Osteocyte (in vitro differentiated cells): ENCODE measurements around the gene ABL1. TPM values are rescaled to one million over a fixed set of nuclear protein-coding genes. Genes with fewer than 3 reads are reported as not detected.

ENCODE experiments used
- DNase-seq: peaks from one replicate; pipeline ENCODE4 v3.0.0; 2021; ENCODE audit warnings: mixed read lengths; ENCODE audit not compliant: unreplicated experiment; ENCODE audit errors: extremely low spot score
- H3K27ac Mint-ChIP-seq: one replicate; pipeline ENCODE4 v1.8.0; 2021; ENCODE audit warnings: mild to moderate bottlenecking, mixed read lengths; ENCODE audit not compliant: unreplicated experiment
- H3K27me3 Mint-ChIP-seq: one replicate; pipeline ENCODE4 v1.8.0; 2021; ENCODE audit warnings: mixed read lengths; ENCODE audit not compliant: unreplicated experiment
- H3K36me3 Mint-ChIP-seq: one replicate; pipeline ENCODE4 v1.8.0; 2021; ENCODE audit warnings: mixed read lengths; ENCODE audit not compliant: unreplicated experiment
- H3K4me1 Mint-ChIP-seq: one replicate; pipeline ENCODE4 v1.8.0; 2021; ENCODE audit warnings: mixed read lengths; ENCODE audit not compliant: unreplicated experiment
- H3K4me3 Mint-ChIP-seq: one replicate; pipeline ENCODE4 v1.8.0; 2021; ENCODE audit warnings: mild to moderate bottlenecking, moderate library complexity, mixed read lengths; ENCODE audit not compliant: unreplicated experiment
- H3K9me3 Mint-ChIP-seq: one replicate; pipeline ENCODE4 v1.8.0; 2021; ENCODE audit warnings: mixed read lengths; ENCODE audit not compliant: unreplicated experiment
- total RNA-seq: library from RNA; stranded (reverse); gene quantifications from 2 replicates; pipeline ENCODE4 v1.2.1, GENCODE V29; 2021
- TF ChIP-seq, protein P1 (sequence below): fragments of 200-600 bp; sonication (generic); IDR thresholded peaks from 2 replicates; pipeline ENCODE4 v1.5.0; 2021; ENCODE audit warnings: antibody characterized with exemption, mild to moderate bottlenecking, moderate library complexity

Gene ABL1
- total RNA-seq, 1 donor from 2014 or later = 101 TPM

DNA sequence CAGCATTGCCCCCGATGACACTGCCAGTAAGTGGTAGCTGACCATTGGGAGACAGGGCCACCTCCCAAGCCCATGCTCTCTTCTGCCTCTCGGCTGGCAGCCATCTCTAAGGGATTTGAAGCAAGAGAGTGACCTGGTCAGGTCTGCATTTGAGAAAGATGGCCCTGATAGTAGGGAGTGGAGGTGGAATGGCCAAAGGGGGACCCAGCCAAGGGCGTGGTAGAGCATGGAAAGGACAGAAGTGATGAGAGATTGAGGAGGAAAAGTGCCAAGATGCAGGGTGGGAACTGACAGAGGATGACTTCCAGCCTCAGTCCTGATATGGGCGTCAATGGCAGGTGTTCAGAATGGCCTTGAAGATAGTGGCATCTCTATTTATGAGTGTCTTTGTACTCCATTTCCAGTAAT lies 9.0 kb downstream of the ABL1 start:
- H3K36me3 Mint-ChIP-seq = no peaks in the 10 kb centered on the region
- peak overlapping the region; percentile 97 for H3K27ac Mint-ChIP-seq
- no peaks in the 10 kb centered on the region for H3K27me3 Mint-ChIP-seq
- H3K4me1 Mint-ChIP-seq = peaks cover 84% of the 10 kb centered on the region
- H3K9me3 Mint-ChIP-seq = no peaks in the 10 kb centered on the region
- no peak for DNase-seq
- TF ChIP-seq, protein P1, sequence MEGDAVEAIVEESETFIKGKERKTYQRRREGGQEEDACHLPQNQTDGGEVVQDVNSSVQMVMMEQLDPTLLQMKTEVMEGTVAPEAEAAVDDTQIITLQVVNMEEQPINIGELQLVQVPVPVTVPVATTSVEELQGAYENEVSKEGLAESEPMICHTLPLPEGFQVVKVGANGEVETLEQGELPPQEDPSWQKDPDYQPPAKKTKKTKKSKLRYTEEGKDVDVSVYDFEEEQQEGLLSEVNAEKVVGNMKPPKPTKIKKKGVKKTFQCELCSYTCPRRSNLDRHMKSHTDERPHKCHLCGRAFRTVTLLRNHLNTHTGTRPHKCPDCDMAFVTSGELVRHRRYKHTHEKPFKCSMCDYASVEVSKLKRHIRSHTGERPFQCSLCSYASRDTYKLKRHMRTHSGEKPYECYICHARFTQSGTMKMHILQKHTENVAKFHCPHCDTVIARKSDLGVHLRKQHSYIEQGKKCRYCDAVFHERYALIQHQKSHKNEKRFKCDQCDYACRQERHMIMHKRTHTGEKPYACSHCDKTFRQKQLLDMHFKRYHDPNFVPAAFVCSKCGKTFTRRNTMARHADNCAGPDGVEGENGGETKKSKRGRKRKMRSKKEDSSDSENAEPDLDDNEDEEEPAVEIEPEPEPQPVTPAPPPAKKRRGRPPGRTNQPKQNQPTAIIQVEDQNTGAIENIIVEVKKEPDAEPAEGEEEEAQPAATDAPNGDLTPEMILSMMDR = no peak
- no peak overlapping the region for H3K4me3 Mint-ChIP-seq

DNA sequence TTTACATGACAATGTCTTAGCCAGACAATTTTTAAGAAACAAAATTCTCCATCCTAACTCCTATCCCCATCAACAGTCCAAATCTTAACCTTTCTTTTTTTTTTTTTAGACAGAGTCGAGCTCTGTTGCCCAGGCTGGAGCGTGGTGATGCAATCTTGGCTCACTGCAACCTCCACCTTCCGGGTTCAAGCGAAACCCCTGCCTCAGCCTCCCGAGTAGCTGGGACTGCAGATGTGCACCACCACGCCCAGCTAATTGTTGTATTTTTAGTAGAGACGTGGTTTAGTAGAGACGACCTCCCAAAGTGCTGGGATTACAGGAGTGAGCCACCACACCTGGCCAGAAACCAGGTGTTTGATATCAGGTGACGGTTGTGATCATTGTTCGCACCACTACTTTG lies 10.2 kb downstream of the ABL1 start:
- TF ChIP-seq, protein P1 = no peak
- Mint-ChIP-seq H3K36me3 (no peaks in the 10 kb centered on the region), H3K27me3 (no peaks in the 10 kb centered on the region), H3K9me3 (no peaks in the 10 kb centered on the region), H3K4me3 (peak overlapping the region; percentile 65), H3K4me1 (peaks cover 86% of the 10 kb centered on the region), H3K27ac (peak overlapping the region; percentile 97)
- no peak for DNase-seq

DNA sequence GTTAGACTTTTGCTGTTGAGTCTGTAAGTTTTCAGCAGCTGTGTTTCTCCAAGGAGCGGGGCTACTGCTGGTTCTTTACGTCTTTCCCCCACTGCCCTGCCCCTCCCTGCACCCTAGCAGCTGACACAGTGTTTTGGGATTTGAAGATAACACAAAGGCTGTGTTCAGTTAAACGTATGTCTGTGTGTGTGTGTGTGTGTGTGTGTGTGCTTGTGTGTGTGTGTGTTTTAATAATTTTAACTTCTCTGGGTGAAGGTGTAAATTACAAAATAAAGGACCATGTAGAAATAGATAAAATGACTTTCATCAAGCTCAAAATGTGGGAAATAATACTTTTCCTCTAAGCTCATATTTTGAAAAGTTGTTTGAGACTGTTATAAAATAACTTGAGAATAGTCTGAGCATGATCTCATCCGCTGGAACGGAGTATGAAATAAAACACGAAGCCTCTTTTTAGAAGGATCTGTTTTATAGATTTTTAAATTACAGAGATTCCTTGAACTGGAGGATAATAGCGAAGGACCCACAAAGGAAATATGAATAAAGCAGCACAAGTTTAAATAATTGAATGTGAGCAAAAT lies 10.9 kb downstream of the ABL1 start:
- no peaks in the 10 kb centered on the region for H3K27me3 Mint-ChIP-seq
- H3K4me1 Mint-ChIP-seq = peaks cover 81% of the 10 kb centered on the region
- H3K36me3 Mint-ChIP-seq = no peaks in the 10 kb centered on the region
- no peaks in the 10 kb centered on the region for H3K9me3 Mint-ChIP-seq
- DNase-seq = no peak
- H3K27ac Mint-ChIP-seq = peak overlapping the region; percentile 97
- H3K4me3 Mint-ChIP-seq = peak overlapping the region; percentile 65
- TF ChIP-seq, protein P1 = no peak

DNA sequence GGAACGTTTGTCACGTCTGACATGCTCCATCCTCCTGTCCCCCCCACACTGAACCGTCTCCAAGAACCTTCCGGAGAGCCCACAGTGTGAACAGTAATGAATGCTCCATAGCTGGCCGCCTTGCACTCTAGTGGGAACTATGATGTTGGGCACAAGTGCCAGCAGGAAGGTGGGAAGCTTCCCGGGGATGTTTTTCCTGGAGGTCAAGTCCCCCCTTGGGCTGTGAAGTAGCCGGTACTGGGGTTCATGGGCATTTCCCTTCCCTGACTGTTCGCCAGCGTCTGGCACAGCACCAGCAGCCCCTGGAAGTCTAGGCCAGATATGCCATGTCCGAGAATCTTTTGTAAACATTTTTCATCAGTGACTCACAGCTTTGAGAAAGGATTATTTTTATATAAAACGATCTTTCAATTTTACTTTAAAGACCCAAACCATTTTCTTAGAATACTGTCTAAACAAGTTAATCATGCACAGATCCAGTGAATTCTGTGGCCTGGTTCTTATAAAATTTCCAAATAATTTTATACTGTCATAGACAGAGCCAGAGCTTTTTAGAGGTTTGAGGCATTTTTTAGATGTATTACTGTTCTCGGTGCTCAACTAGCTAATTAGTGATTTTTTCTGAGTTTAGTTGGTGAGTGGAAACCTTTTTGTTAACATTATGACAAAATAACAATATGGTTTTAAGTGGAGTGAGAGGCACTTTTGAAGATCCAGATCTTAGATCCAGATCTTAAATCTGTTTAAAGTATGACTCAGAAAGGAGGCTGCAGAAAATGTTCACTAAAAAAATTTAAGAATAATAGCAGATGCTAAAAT lies 11.6 kb downstream of the ABL1 start:
- DNase-seq = no peak
- H3K4me3 Mint-ChIP-seq = peak overlapping the region; percentile 65
- peak overlapping the region; percentile 97 for H3K27ac Mint-ChIP-seq
- no peaks in the 10 kb centered on the region for H3K9me3 Mint-ChIP-seq
- H3K36me3 Mint-ChIP-seq = no peaks in the 10 kb centered on the region
- H3K27me3 Mint-ChIP-seq = no peaks in the 10 kb centered on the region
- TF ChIP-seq, protein P1 = no peak
- H3K4me1 Mint-ChIP-seq = peaks cover 80% of the 10 kb centered on the region
